HCT116 (cell line): ENCODE results near the gene SPESP1. TPM values are rescaled to one million over a fixed set of nuclear protein-coding genes. Genes with fewer than 3 reads are reported as not detected.
A peak's percentile ranks its signal among the peaks of the same experiment; 100 is the strongest.

Experiments
- ATAC-seq: fragments of 200-7000 bp; cut with Tn5 transposase; 2 replicates; pipeline ENCODE4 v1.9.1; 2020; ENCODE audit warnings: mild to moderate bottlenecking, moderate library complexity
- Bru-seq: library from RNA; stranded (reverse); fragments of 400-500 nt; gene quantifications from one replicate; lab custom pipeline; 2021; lab: Mats Ljungman, UMichigan
- BruChase-seq, 2 experiments: library from RNA; stranded (reverse); fragments of 400-500 nt; gene quantifications; one replicate each; lab custom pipeline; 2021; lab: Mats Ljungman, UMichigan
- BruUV-seq: library from RNA; stranded (reverse); fragments of 400-500 nt; replicated peaks from 2 replicates; lab custom pipeline; 2021; lab: Mats Ljungman, UMichigan
- CTCF ChIA-PET: fragments of 300-600 bp; sonication (Branson Sonifier 250); formaldehyde crosslinking; loops from one replicate; lab custom pipeline; 2021; ENCODE audit warnings: antibody characterized with exemption; lab: Charles Lee
- POLR2A ChIA-PET: fragments of 300-600, 350-600 bp; sonication (Branson Sonifier 250); formaldehyde crosslinking; loops from one replicate; lab custom pipeline; 2021; ENCODE audit warnings: antibody characterized with exemption; lab: Charles Lee
- RAD21 ChIA-PET, 2 experiments: fragments of 300-600 bp; sonication (Branson Sonifier 250); formaldehyde crosslinking; loops; one replicate each; lab custom pipeline; 2023; ENCODE audit warnings: low total read pairs in 2 of 2; ENCODE audit not compliant: uncharacterized antibody in 2 of 2, unreplicated experiment in 2 of 2, low non-redundant PET in 1 of 2; lab: Charles Lee
- DNase-seq: peaks from one replicate; pipeline ENCODE4 v3.0.0-alpha.2; 2010; ENCODE audit warnings: low read depth, low spot score
- H2AFZ ChIP-seq: fragments of 200-600 bp; shearing (Covaris generic), sonication (generic); 2 replicates; pipeline ENCODE4 v1.6.1; 2017; ENCODE audit warnings: low read depth, mixed run types, mixed read lengths, antibody characterized with exemption, low read length; ENCODE audit not compliant: poor library complexity, severe bottlenecking
- H3K27ac ChIP-seq: 2 replicates; pipeline ENCODE4 v1.5.1; 2012; ENCODE audit warnings: low read depth, low read length
- H3K27me3 ChIP-seq: fragments of 200-600 bp; sonication (generic); 2 replicates; pipeline ENCODE4 v1.6.1; 2016; ENCODE audit warnings: mixed run types, low read length, mixed read lengths; ENCODE audit not compliant: insufficient read depth
- H3K36me3 ChIP-seq, 2 experiments: fragments of 200-500 bp in 1 of 2; fragments of 200-600 bp in 1 of 2; sonication (Bioruptor generic) in 1 of 2; sonication (generic) in 1 of 2; 2 replicates each; pipeline versions ENCODE4 v1.5.1 to v1.6.1; 2014 to 2016; ENCODE audit warnings: low read length in 2 of 2, inconsistent platforms in 1 of 2, mixed read lengths in 1 of 2, mixed run types in 1 of 2; ENCODE audit not compliant: insufficient read depth in 2 of 2, control insufficient read depth in 1 of 2
- H3K4me1 ChIP-seq, 2 experiments: fragments of 200-600 bp in 1 of 2; sonication (generic) in 1 of 2; 2 replicates each; pipeline versions ENCODE4 v1.5.1 to v1.6.1; 2012 to 2017; ENCODE audit warnings: low read length in 2 of 2, inconsistent platforms in 1 of 2, mild to moderate bottlenecking in 1 of 2, mixed read lengths in 1 of 2, mixed run types in 1 of 2, moderate library complexity in 1 of 2; ENCODE audit not compliant: insufficient read depth in 2 of 2, control insufficient read depth in 1 of 2
- H3K4me2 ChIP-seq: fragments of 200-600 bp; sonication (generic); 2 replicates; pipeline ENCODE4 v1.6.1; 2017; ENCODE audit warnings: mixed run types, low read length, mixed read lengths
- H3K4me3 ChIP-seq, 2 experiments: fragments of 200-600 bp in 1 of 2; sonication (generic) in 1 of 2; replicated peaks in 1 of 2; 2 replicates each; pipeline ENCODE4 v1.5.1; 2011 to 2016; ENCODE audit warnings: low read length in 2 of 2, control low read depth in 1 of 2, low read depth in 1 of 2, mild to moderate bottlenecking in 1 of 2, mixed read lengths in 1 of 2, mixed run types in 1 of 2
- H3K79me2 ChIP-seq: fragments of 200-600 bp; sonication (generic); 2 replicates; pipeline ENCODE4 v1.6.1; 2017; ENCODE audit warnings: mild to moderate bottlenecking, mixed run types, low read length, moderate library complexity, mixed read lengths; ENCODE audit not compliant: insufficient read depth
- H3K9ac ChIP-seq: fragments of 200-600 bp; sonication (generic); 2 replicates; pipeline ENCODE4 v1.6.1; 2016; ENCODE audit warnings: low read length, mixed read lengths
- H3K9me2 ChIP-seq: fragments of 200-600 bp; sonication (generic), shearing (Covaris generic); 2 replicates; pipeline ENCODE4 v1.6.1; 2017; ENCODE audit warnings: mixed run types, mild to moderate bottlenecking, moderate library complexity; ENCODE audit not compliant: insufficient read depth
- H3K9me3 ChIP-seq, 2 experiments: fragments of 200-500 bp in 1 of 2; fragments of 200-600 bp in 1 of 2; sonication (Bioruptor generic) in 1 of 2; sonication (generic) in 1 of 2; 2 replicates each; pipeline ENCODE4 v1.6.1; 2014 to 2017; ENCODE audit warnings: low read length in 2 of 2, mixed read lengths in 2 of 2, inconsistent platforms in 1 of 2, low read depth in 1 of 2, mild to moderate bottlenecking in 1 of 2, mixed run types in 1 of 2, moderate library complexity in 1 of 2; ENCODE audit not compliant: control insufficient read depth in 1 of 2, insufficient read depth in 1 of 2
- H4K20me1 ChIP-seq: fragments of 200-600 bp; sonication (generic), shearing (Covaris generic); 2 replicates; pipeline ENCODE4 v1.6.1; 2017; ENCODE audit warnings: mixed run types, mild to moderate bottlenecking, moderate library complexity; ENCODE audit not compliant: insufficient read depth
- ATF3 ChIP-seq: IDR thresholded peaks from 2 replicates; pipeline ENCODE4 v1.6.1; 2012
- CEBPB ChIP-seq: IDR thresholded peaks from 2 replicates; pipeline ENCODE4 v1.6.1; 2012; ENCODE audit warnings: low read depth
- CTCF ChIP-seq, 3 experiments: fragments of 200-600 bp in 1 of 3; sonication (generic) in 1 of 3; IDR thresholded peaks in 2 of 3; conservative IDR thresholded peaks in 1 of 3; 2 replicates each; pipeline ENCODE4 v1.5.1; 2012 to 2017; ENCODE audit warnings: low read depth in 2 of 3, low read length in 2 of 3, antibody characterized with exemption in 1 of 3, borderline replicate concordance in 1 of 3, control low read depth in 1 of 3, mild to moderate bottlenecking in 1 of 3, mixed read lengths in 1 of 3, mixed run types in 1 of 3, moderate library complexity in 1 of 3; ENCODE audit not compliant: insufficient read depth in 1 of 3
- EGR1 ChIP-seq: IDR thresholded peaks from 2 replicates; pipeline ENCODE4 v1.6.1; 2012; ENCODE audit warnings: low read depth
- ELF1 ChIP-seq: IDR thresholded peaks from 2 replicates; pipeline ENCODE4 v1.6.1; 2012; ENCODE audit warnings: low read depth, borderline replicate concordance
- EZH2 ChIP-seq: fragments of 200-600 bp; sonication (generic); IDR thresholded peaks from 2 replicates; pipeline ENCODE4 v1.6.1; 2017; ENCODE audit warnings: antibody characterized with exemption, mixed run types
- EZH2phosphoT487 ChIP-seq: fragments of 200-600 bp; IDR thresholded peaks from 2 replicates; pipeline ENCODE4 v1.6.1; 2018; ENCODE audit warnings: antibody characterized with exemption, borderline replicate concordance
- FOSL1 ChIP-seq: IDR thresholded peaks from 2 replicates; pipeline ENCODE4 v1.6.1; 2012; ENCODE audit warnings: low read depth
- POLR2A ChIP-seq: IDR thresholded peaks from 2 replicates; pipeline ENCODE4 v1.7.0; 2011; ENCODE audit warnings: borderline replicate concordance; ENCODE audit not compliant: insufficient read depth, insufficient read length; ENCODE audit errors: extremely low read depth
- RAD21 ChIP-seq: IDR thresholded peaks from 2 replicates; pipeline ENCODE4 v1.6.1; 2012; ENCODE audit warnings: low read depth, mild to moderate bottlenecking
- REST ChIP-seq: IDR thresholded peaks from 2 replicates; pipeline ENCODE4 v1.6.1; 2012; ENCODE audit warnings: low read depth
- SIN3A ChIP-seq: IDR thresholded peaks from 2 replicates; pipeline ENCODE4 v1.6.1; 2012; ENCODE audit warnings: low read depth
- SRF ChIP-seq: IDR thresholded peaks from 2 replicates; pipeline ENCODE4 v1.6.1; 2012; ENCODE audit warnings: low read depth
- TCF7L2 ChIP-seq: IDR thresholded peaks from 2 replicates; pipeline ENCODE4 v1.7.0; 2011; ENCODE audit warnings: borderline replicate concordance, inconsistent platforms; ENCODE audit not compliant: insufficient read depth, insufficient read length; ENCODE audit errors: extremely low read depth
- YY1 ChIP-seq: IDR thresholded peaks from 2 replicates; pipeline ENCODE4 v1.6.1; 2011; ENCODE audit warnings: low read length, low read depth, moderate library complexity, mild to moderate bottlenecking; ENCODE audit not compliant: insufficient replicate concordance; ENCODE audit errors: extremely low read depth
- intact Hi-C: fragments of 100-400 bp; cut with micrococcal nuclease; formaldehyde crosslinking; loops from 2 replicates; pipeline ENCODE4 v1.10.0; 2022
- long read RNA-seq: library from polyadenylated mRNA; unstranded; transcript quantifications from one replicate; pipeline ENCODE4 v2.0.0, GENCODE V29; 2021; ENCODE audit not compliant: unreplicated experiment
- polyA plus RNA-seq: library from polyadenylated mRNA; unstranded; fragments of >200 nt; gene quantifications from 2 replicates; pipeline ENCODE4 v1.2.1, GENCODE V29; 2012; ENCODE audit warnings: missing spikeins
- total RNA-seq: library from RNA; stranded (reverse); gene quantifications from one replicate; pipeline ENCODE4 v1.2.1, GENCODE V29; 2021; ENCODE audit not compliant: unreplicated experiment

The SPESP1 gene
- total RNA-seq (not detected), Bru-seq, nascent RNA (percentile 20 among the genes with signal in this experiment), BruChase-seq, experiment 1, labeled RNA remaining after a 6-hour chase (not detected), BruChase-seq, experiment 2, labeled RNA remaining after a 2-hour chase (not detected)
- not detected in 2 replicates for polyA plus RNA-seq
- long read RNA-seq, partial matches to known transcripts: 0 of 2 reads
- long read RNA-seq, other reads (novel, unspliced or antisense): 2 of 2 reads

- no peaks in the 10 kb centered on the region for H3K36me3 ChIP-seq
- TF ChIP-seq POLR2A (no peak), SIN3A (no peak), EZH2phosphoT487 (no peak), SRF (no peak), CEBPB (no peak), EGR1 (no peak), ATF3 (no peak), CTCF (IDR thresholded peaks at IDR 0.05 in 2 of 3, conservative IDR thresholded peaks at IDR 0.05 in 1 of 3; ENCODE audit: borderline replicate concordance in 1 of 3, insufficient read depth in 1 of 3, low read depth in 2 of 3, low read length in 2 of 3) (no peak), TCF7L2 (no peak), YY1 (no peak), EZH2 (no peak), REST (no peak), FOSL1 (no peak), RAD21 (no peak), ELF1 (no peak)
- TF ChIP-seq, all 23 proteins: peak for 0
- no TSS peak for BruUV-seq
- no peaks in the 10 kb centered on the region for H3K9me3 ChIP-seq
- no peaks in the 10 kb centered on the region for H3K79me2 ChIP-seq
- H3K4me1 ChIP-seq: peaks cover 2 to 3% of the 10 kb centered on the region in 2 experiments; a peak in 1 of 4 replicates
- H3K9me2 ChIP-seq: no peaks in the 10 kb centered on the region
- H3K4me2 ChIP-seq: no peak within 1 kb of the TSS
- DNase-seq (no peak), ATAC-seq (no peak)
- intact Hi-C loops: no loop called here
- H3K27me3 ChIP-seq: no peaks in the 10 kb centered on the region
- RAD21 ChIA-PET: no interaction called here
- H2AFZ ChIP-seq: no peak within 1 kb of the TSS
- H3K27ac ChIP-seq: no peak within 1 kb of the TSS
- no peak within 1 kb of the TSS for H3K4me3 ChIP-seq
- H3K9ac ChIP-seq: no peak within 1 kb of the TSS
- H4K20me1 ChIP-seq: no peaks in the 10 kb centered on the region
- CTCF ChIA-PET: no interaction called here
- POLR2A ChIA-PET: no interaction called here
These were observed at the start of gene SPESP1 for GRCh38 chr15:68930268-68931022. TSS of gene SPESP1 (plus strand) at chr15:68930525. CDS start at chr15:68930654, 129 bp downstream.
